ENCODE measurements around the gene POLD3.
"Not testable (repeated sequence)": the region's sequence is repeated elsewhere in the genome, so short reads cannot be mapped to it uniquely, and the experiment has no call there.

POLD3 gene

GRCh38 chr11:74646954-74647353, 54.6 kb downstream of the POLD3 start:
- no peak for TF ChIP-seq JUND (IDR thresholded peaks at IDR 0.05; ENCODE audit: low read depth)
- in situ Hi-C loops (cut with HindIII; ENCODE audit: low pct_unique_long_range_greater_than_20kb, low sequenced_read_pairs), result no loop called here
- no peak for DNase-seq (ENCODE audit: low read depth in 1 of 2, low spot score in 1 of 2)

- TF ChIP-seq JUND (IDR thresholded peaks at IDR 0.05; ENCODE audit: low read depth), result no peak
- no peak for DNase-seq (ENCODE audit: low read depth in 1 of 2, low spot score in 1 of 2)
- in situ Hi-C loops (cut with HindIII; ENCODE audit: low pct_unique_long_range_greater_than_20kb, low sequenced_read_pairs), result no loop called here
These were observed 55.0 kb downstream of the POLD3 start for GRCh38 chr11:74647404-74647803.

- in situ Hi-C loops (cut with HindIII; ENCODE audit: low pct_unique_long_range_greater_than_20kb, low sequenced_read_pairs), result no loop called here
- no peak for TF ChIP-seq JUND (IDR thresholded peaks at IDR 0.05; ENCODE audit: low read depth)
- DNase-seq (ENCODE audit: low read depth in 1 of 2, low spot score in 1 of 2), result no peak
These were observed 55.4 kb downstream of the POLD3 start for GRCh38 chr11:74647831-74648230.

- DNase-seq (ENCODE audit: low read depth in 1 of 2, low spot score in 1 of 2), result no peak
- no peak for TF ChIP-seq JUND (IDR thresholded peaks at IDR 0.05; ENCODE audit: low read depth)
These were observed 56.5 kb downstream of the POLD3 start for GRCh38 chr11:74648894-74649293.

GRCh38 chr11:74650498-74650897, 58.1 kb downstream of the POLD3 start:
- no peak for TF ChIP-seq JUND (IDR thresholded peaks at IDR 0.05; ENCODE audit: low read depth)
- in situ Hi-C loops (cut with HindIII; ENCODE audit: low pct_unique_long_range_greater_than_20kb, low sequenced_read_pairs), result no loop called here

More at GRCh38 chr11:74648894-74649293, 56.5 kb downstream of the POLD3 start:
- in situ Hi-C loops (cut with HindIII; ENCODE audit: low pct_unique_long_range_greater_than_20kb, low sequenced_read_pairs), result no loop called here

GRCh38 chr11:74654976-74655375, 62.6 kb downstream of the POLD3 start:
- in situ Hi-C loops (cut with HindIII; ENCODE audit: low pct_unique_long_range_greater_than_20kb, low sequenced_read_pairs), result no loop called here

More at GRCh38 chr11:74650498-74650897, 58.1 kb downstream of the POLD3 start:
- no peak for DNase-seq (ENCODE audit: low read depth in 1 of 2, low spot score in 1 of 2)

GRCh38 chr11:74659124-74659523, 66.7 kb downstream of the POLD3 start:
- DNase-seq (ENCODE audit: low read depth in 1 of 2, low spot score in 1 of 2), result not testable (repeated sequence)

More at GRCh38 chr11:74654976-74655375, 62.6 kb downstream of the POLD3 start:
- no peak for DNase-seq (ENCODE audit: low read depth in 1 of 2, low spot score in 1 of 2)
- TF ChIP-seq JUND (IDR thresholded peaks at IDR 0.05; ENCODE audit: low read depth), result no peak

GRCh38 chr11:74662487-74663103, 70.2 kb downstream of the POLD3 start:
- in situ Hi-C loops (cut with HindIII; ENCODE audit: low pct_unique_long_range_greater_than_20kb, low sequenced_read_pairs), result no loop called here
- DNase-seq (ENCODE audit: low read depth in 1 of 2, low spot score in 1 of 2), result no peak
- TF ChIP-seq JUND (IDR thresholded peaks at IDR 0.05; ENCODE audit: low read depth), result no peak

More at GRCh38 chr11:74659124-74659523, 66.7 kb downstream of the POLD3 start:
- in situ Hi-C loops (cut with HindIII; ENCODE audit: low pct_unique_long_range_greater_than_20kb, low sequenced_read_pairs), result not testable (repeated sequence)

- DNase-seq (ENCODE audit: low read depth in 1 of 2, low spot score in 1 of 2), result no peak
- TF ChIP-seq JUND (IDR thresholded peaks at IDR 0.05; ENCODE audit: low read depth), result no peak
- in situ Hi-C loops (cut with HindIII; ENCODE audit: low pct_unique_long_range_greater_than_20kb, low sequenced_read_pairs), result no loop called here
These were observed 70.9 kb downstream of the POLD3 start for GRCh38 chr11:74663315-74663714.

GRCh38 chr11:74669211-74670160, 77.1 kb downstream of the POLD3 start:
- in situ Hi-C loops (cut with HindIII; ENCODE audit: low pct_unique_long_range_greater_than_20kb, low sequenced_read_pairs), result no loop called here
- no peak for TF ChIP-seq JUND (IDR thresholded peaks at IDR 0.05; ENCODE audit: low read depth)
- DNase-seq (ENCODE audit: low read depth in 1 of 2, low spot score in 1 of 2), result no peak

GRCh38 chr11:74670171-74670570, 77.8 kb downstream of the POLD3 start:
- TF ChIP-seq JUND (IDR thresholded peaks at IDR 0.05; ENCODE audit: low read depth), result no peak
- in situ Hi-C loops (cut with HindIII; ENCODE audit: low pct_unique_long_range_greater_than_20kb, low sequenced_read_pairs), result no loop called here
- DNase-seq (ENCODE audit: low read depth in 1 of 2, low spot score in 1 of 2), result no peak

- no peak for DNase-seq (ENCODE audit: low read depth in 1 of 2, low spot score in 1 of 2)
- in situ Hi-C loops (cut with HindIII; ENCODE audit: low pct_unique_long_range_greater_than_20kb, low sequenced_read_pairs), result no loop called here
- TF ChIP-seq JUND (IDR thresholded peaks at IDR 0.05; ENCODE audit: low read depth), result no peak
These were observed 79.3 kb downstream of the POLD3 start for GRCh38 chr11:74671520-74672196.

All from T47D (cell line).